GM12875 (cell line): Measurements from ENCODE around the gene EDIL3.

Experiments
- H3K4me3 ChIP-seq: one replicate; pipeline ENCODE4 v1.5.1; 2011; ENCODE audit warnings: low read depth, low read length, control low read depth
- TF ChIP-seq, protein P1 (sequence below): IDR thresholded peaks from 2 replicates; pipeline ENCODE4 v1.5.1; 2011; ENCODE audit warnings: low read depth, mild to moderate bottlenecking, control low read depth, inconsistent platforms, low read length, moderate library complexity, borderline replicate concordance; ENCODE audit not compliant: insufficient read depth

The EDIL3 gene

DNA sequence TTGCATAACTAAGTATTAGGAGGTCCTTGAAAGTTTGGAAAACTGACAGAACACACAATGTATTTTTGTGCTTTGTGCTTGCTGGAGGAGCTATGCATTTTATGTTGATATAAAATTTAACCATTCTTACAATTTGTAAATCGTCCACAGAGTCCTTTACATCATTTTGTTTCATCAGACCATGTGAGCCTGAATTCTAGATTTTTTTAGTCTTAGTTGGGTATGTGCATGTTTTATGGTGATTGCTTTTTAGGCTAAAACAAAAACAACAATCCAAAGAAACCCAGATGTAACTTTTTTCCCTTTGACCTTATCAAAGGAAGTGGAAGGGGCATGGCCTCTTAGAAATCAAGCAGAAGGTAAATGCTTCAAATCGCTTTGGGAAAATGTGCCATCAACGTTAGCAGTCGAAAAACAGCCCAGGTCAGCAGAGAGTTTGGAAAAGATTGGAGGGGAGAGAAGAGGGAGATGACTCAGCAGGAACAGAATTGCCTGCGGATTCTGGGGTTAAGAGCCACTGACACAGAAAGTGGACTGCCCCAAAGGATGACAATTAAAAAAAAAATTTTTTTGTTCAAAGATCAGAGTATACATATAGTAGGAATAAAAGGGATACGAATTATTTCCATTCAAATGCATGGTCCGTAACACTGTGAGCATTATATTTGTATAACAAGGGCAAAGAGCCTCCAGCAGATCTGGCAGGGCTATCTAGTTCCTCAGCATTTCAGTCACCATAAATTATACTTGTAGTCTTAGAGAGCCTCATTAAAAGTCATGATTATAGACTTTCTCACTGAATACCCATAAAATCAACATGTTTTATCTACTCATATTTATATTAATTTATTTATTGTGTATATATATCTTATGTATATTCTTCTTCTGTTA lies 410.5 kb downstream of the EDIL3 start:
- TF ChIP-seq, protein P1, sequence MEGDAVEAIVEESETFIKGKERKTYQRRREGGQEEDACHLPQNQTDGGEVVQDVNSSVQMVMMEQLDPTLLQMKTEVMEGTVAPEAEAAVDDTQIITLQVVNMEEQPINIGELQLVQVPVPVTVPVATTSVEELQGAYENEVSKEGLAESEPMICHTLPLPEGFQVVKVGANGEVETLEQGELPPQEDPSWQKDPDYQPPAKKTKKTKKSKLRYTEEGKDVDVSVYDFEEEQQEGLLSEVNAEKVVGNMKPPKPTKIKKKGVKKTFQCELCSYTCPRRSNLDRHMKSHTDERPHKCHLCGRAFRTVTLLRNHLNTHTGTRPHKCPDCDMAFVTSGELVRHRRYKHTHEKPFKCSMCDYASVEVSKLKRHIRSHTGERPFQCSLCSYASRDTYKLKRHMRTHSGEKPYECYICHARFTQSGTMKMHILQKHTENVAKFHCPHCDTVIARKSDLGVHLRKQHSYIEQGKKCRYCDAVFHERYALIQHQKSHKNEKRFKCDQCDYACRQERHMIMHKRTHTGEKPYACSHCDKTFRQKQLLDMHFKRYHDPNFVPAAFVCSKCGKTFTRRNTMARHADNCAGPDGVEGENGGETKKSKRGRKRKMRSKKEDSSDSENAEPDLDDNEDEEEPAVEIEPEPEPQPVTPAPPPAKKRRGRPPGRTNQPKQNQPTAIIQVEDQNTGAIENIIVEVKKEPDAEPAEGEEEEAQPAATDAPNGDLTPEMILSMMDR, result no peak
- H3K4me3 ChIP-seq, result no peak overlapping the region

DNA sequence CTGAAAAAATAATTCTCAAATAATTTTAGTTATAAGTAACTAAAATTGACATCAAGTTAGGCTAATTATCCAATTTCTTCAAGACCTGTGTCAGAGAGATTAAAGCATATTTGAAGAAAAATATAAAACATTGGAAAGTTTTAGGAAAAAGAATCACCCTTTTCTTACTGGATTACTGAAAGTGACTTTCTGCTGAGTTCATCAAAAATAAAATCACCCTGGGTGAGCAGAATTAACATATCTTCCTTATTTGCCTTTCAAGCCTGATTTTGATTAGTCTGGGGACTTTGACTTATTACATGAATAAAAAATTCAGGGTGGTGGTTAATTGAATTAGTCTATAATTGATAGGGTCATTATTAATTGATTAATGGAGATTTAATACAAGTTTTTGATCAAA lies 411.8 kb downstream of the EDIL3 start:
- H3K4me3 ChIP-seq, result no peak overlapping the region
- TF ChIP-seq, protein P1, result no peak

DNA sequence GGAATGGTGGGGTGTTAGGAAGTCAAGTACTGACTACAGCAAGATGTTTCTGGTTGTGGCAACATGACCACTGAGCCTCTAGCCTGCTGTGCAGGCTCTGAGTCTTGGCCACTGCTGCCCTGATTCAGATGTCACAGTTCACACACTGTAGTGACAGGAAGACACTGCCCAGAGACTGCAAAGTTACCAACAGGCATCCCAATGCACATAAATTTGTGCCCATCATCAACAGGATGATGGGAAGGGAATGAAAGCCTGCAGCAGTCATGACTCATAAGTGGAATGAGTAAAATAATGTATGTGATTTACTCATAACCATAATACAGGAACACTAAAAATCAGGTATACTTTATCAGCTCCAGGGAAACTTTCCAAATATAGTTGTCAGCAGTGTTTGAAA lies 412.4 kb downstream of the EDIL3 start:
- TF ChIP-seq, protein P1, result no peak
- H3K4me3 ChIP-seq, result no peak overlapping the region

DNA sequence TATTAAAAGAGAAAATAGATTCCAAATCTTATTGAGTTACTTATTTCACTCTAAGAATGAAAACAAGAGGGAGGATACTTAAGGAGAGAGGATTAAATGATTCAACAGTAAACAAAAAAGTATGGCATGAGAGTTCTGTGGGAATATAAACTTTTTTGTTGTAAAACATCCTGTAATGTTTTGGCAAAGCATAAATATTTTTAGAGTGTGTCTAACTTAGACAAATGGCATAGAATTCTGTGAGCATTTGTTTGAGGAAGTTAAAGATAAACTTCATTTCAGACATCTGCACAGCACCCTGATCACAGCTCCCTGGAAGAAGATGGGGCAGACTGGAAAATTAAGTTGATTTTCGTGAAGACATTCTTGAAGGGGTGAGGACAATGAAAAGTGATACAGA lies 417.3 kb downstream of the EDIL3 start:
- TF ChIP-seq, protein P1, result no peak
- no peak overlapping the region for H3K4me3 ChIP-seq

DNA sequence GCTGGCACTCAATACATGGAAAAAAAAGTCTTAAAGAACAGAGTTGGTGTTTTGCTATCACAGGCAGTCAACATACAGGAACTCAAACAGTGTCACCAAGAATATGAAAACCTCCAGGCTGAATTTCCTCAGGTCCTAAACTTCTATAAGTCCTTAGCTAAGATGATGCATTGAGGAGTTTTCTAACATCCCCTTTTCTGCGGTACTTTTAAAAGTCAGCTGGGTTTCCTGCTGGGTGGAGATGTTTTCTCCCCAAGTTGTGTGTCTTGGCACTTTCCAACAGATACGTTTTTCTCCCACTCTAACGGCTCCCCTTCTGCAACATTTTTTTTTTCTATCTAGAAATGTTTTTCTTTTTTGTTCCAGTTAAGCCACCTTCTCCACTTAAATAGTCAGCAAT lies 419.2 kb downstream of the EDIL3 start:
- TF ChIP-seq, protein P1, result no peak
- no peak overlapping the region for H3K4me3 ChIP-seq

DNA sequence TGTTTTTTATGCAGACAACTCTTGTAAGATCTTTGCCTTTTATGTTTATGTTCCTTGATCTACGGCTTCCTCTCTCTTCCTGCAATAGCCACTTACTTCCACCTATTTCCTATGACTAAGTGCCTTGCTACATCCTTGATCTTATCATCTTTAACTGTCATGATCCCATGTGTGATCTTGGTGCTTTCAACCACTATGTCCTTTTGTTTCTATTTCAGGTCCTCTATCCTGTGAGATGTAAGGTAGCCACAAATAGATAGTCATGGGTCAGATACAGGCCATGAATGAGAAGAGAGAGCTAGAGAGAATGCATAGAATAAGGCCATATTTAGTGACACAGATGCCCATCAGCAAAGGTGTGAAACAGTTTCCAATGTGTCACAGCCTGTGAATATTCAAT lies 420.4 kb downstream of the EDIL3 start:
- no peak overlapping the region for H3K4me3 ChIP-seq
- TF ChIP-seq, protein P1, result no peak

DNA sequence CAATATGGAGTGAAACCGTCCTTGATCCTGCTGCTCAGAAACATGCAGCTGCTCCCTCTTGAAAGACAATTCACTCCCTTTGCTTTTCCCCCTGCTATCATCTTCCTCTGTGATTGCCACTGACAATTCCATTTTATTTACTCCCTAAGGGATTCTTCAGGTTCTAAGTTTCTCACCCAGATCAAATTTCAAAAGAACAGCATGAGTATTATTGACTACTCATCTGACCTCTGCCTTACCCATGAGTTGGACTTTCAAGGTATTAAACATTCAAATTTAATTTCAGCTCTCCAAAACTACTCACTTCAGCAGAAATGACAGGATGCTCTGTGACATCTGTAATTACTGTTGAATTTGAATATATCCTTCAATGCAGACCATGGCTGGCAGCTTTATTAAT lies 427.5 kb downstream of the EDIL3 start:
- TF ChIP-seq, protein P1, result no peak
- H3K4me3 ChIP-seq, result no peak overlapping the region
